ENCODE measurements around the gene BCL2.

The BCL2 gene

DNA sequence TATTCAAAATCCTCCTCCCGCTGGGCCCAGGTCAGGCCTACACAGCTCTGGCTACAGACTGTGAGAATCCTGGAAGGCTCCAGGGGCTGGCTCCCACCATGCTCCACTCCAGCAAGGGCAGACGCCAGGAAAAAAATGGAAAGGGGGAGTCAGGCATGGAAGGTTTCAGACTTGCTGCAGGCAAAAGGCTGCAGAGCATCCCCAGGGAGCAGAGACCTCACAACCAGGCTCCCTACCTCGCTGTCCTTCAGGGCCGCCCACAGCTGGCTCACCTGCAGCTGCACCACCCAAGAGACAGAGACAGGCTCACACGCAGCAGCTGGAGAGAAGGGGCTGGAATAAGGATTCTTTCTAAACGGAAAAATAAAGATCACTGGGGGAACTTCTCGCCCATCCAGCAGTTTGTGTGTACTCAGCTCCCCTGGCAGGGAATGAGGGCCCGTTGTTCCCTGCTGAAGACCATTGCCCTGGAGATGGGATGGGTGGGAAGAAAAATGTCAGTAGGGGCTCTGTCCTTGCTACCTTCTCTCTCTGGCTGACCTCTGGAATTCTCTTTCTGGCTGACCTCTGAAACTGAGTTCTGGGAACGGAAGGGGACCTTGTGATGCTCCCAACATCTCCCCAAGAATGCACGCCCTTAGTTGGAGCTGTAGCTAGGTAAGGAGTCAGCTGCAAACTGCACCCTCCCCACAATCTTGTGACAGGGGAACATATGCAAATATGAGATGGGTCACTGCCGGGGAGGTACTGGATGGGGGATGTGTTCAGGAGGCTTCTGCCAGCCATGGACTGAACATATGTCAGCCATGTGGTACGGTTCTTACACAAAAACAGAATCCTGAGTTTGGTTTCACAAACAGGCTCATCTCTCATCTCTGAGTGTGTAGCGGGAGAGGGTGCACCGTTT is 34.5 kb downstream of the BCL2 start:
- no peak for DNase-seq

DNA sequence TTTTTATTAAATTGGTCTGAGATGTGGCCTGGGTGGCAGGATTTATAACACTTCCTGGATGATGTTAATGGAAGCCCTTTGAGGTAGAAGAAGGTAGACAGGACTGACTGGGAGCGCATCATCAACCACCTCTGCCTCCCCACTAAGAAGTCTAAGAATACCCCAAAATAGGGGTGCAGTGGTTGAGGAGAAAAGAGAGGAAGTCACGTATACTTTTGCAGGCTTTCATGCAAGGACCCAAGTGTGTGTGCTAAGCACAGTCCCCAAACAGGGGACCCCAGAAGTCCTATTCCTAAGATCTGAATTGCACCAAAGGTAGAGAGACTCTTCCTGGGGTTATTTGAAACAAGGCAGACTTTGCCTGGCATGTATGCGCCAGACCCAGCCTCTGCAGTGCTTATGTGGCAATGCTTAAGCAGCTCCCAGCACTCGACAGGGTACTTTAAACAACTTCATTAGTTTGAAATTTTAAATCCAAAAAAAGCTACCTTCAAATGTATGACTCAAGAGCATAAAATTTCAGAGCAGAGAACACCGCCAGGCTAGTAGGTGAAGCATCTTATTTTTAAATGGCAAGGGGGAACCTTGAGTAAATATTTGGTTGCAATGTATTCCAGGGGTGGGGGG is 35.3 kb downstream of the BCL2 start:
- DNase-seq, result no peak

DNA sequence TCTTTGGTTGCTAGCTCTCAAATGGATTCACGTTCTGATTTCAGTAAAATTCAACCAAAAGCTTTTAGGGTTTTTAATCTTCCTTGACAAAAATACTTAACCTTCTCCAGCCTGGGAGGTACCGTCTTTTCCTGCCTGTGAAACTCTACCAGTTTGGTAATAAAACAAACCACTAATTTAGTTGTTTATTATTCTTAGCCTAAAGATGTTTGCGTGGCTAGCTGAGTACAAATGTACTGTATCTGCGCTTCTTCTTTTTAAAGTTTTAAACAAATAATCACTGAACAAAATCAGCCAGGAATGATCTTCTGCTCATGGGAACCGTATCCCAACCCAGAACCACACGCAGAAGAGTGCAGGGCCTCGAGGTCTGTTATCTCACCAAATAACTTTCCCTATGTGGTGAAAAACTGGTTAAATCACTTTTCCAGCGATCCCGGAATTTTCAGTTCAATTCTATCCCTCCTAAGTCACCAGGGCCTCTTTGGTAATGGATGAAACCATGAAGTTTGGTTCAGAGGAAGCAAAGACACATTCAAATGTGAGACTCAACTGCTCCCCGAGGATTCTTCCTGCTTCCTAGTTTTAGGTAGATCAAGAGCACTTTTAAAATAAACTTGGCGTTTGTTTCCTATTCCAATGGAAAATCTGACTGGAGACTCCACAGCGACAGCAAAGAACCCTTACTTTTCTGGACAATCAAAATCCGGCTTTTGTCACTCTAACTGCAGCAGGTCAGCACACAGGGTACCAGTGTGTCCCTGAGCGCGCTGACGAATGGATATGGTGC is 36.1 kb downstream of the BCL2 start:
- no peak for DNase-seq

GRCh38 chr18:63282793-63283192 is 36.8 kb downstream of the BCL2 start:
- no peak for DNase-seq

DNA sequence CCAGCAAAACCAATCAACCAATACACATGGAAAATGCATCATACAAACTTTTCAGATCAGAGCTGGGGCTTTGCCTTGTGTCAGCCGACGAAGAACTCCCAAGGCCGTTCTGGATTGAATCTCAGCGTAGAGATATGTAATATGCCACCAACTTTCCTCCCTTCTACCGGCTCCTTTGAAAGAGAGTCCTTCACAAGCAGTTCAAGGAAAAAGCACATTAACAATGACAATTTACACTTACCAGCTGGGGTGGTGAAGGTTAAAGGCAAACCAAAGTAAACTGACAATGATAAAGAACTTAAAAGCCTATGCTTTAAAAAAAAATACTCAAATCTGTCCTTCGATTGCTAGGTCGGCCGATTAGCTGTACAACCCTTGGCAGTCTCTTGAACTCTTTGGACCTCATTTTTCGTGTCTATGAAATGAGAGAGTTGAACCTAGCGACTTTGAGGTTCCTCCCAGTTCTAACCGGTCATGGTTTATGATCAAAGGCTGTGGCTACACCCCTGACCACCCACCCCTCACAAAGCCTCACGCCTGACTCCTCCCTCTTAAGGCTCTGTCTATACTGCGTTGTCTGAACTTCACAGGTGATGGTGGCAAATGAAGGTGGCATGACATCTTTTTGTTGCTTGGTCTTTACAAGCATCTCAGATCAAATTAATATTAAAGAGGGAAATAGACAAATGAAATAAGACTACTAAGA is 46.2 kb downstream of the BCL2 start:
- no peak for DNase-seq

DNA sequence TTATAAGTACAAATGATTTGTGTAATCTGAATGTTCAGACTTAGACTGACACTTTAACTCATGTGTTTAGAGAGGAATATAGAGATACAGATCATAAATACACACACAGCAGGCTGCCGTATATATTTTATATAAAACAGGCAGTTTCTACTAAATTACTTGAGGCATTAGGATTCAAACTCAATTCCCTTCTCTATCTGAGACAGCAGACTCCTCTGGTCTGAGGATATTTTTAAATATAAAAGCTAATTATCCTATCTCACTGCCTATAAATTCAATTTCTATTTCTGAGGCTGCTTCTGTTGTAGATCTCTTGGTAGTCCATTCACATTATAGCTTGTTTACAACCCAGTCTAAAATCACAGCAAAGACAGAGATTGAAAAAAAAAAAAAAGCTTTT is 46.9 kb downstream of the BCL2 start:
- no peak for DNase-seq

GRCh38 chr18:63271881-63272299 is 47.7 kb downstream of the BCL2 start:
- DNase-seq, result no peak

- no peak for DNase-seq
These were observed 48.4 kb downstream of the BCL2 start for GRCh38 chr18:63271148-63271547.

DNA sequence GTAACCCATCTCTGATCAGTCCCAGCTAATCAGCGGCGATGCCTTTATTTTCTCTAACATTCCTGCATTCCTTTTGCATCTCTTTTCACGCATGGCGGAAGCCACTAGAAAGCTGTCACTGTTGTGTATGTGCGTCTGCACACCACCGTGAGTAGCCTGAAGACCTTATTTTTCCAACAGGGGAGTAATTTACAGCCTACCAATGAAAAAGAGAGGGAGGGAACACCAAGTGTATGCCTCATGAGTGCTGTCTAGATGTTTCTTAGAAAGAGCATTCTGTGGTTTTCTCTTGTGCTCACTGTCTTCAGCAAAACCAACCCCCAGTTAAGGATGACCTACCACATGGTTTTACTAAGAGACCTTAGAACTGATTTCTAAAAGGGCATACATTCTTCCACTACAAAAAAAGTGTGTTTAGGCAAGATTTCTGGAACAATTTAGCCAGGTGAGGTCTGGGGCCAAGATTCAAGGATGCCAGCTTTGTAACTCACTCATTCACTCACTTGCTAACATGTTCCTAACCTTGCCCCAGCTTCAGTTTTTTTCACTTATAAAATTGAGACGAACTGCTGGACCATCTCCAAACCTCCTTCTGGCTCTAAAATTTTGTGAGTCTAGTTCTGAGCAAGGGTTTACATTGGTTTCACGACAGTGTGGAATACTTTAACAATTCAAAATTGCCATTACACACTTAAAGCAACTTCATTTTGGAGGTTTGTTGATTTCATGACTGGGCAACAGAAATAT is 51.4 kb downstream of the BCL2 start:
- DNase-seq, result no peak

DNA sequence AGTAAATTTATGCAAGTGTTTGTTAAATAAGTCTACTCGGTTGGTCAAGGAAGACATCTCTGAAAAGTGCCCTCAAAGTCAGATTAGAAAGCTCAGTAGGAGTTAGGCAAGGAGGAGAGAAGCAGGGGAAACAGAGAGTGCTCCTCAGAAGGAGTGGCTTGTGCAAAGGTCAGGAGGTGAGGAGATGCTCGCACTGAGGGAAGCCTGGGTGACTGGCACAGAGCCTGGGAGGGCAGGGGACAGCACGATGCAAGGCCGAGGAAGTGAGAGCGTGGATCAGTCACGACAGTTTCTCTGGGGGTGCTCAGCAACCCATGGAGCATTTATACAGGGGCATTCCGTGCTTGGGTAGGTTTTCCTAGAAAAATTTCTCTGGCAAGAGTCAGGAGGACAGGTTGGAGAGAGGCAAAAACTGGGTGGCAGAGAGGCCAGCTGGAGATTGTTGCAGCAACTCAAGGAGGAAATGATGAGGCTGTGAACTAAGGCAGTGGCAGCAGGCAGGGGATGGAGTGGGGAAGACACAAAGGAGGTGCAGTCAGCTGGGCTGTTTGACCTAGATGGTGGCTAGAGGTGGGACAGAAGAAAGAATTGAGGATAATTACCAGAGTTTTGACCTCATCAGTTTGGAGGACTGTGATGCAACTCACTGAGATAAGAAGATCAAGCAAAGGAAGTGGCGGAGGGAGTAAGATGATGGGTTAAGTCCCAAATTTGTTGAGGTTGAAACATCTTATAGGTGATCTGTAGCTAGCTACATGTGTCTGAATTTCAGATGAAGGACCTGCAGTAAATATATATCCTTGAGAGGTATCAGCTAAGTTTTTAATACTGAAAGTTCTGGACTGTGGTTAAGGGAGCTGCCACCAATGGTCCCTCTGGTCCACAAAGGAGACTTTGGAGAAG is 52.4 kb downstream of the BCL2 start:
- no peak for DNase-seq

GRCh38 chr18:63265326-63265725 is 54.2 kb downstream of the BCL2 start:
- DNase-seq, result no peak

DNA sequence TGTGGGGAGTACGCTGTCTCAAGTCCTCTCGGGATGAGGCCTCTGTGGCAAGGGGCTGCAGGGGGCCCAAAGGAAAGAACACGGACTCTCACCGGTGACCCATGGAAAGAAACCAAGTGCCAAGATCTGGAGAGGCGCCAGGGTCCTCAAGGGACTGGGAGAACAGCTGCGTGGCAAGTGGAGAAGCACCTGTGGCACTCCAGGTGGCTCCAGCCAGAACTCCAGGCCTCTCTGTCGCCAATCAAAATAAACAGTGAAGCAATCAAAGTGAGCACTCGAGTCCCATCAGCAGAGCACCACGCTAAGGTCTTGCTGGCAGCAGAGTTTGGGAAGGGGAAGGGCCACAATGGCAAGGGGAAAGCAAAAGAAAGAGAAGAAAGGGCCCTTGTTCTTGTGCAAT is 54.7 kb downstream of the BCL2 start:
- no peak for DNase-seq

DNA sequence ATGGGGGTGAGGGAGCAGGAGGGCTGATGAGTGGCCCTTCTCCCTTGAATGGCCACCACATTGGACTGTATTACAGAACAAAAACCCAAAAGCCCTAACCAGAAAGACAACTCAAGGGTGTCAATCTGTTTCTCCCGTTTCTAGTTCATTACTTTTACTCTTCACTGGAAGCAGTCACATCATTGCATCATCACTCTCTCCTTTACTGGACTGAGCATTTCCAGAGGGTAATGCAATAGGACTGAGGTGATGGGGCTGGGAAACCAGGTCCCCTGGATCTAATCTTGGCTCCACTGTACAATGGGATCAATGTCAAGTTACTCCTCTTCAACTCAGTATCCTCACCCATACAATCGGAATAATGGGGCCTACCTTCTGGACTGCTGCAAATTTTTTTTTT is 56.1 kb downstream of the BCL2 start:
- DNase-seq, result no peak

GRCh38 chr18:63262369-63263335 is 56.9 kb downstream of the BCL2 start:
- DNase-seq, result no peak

DNA sequence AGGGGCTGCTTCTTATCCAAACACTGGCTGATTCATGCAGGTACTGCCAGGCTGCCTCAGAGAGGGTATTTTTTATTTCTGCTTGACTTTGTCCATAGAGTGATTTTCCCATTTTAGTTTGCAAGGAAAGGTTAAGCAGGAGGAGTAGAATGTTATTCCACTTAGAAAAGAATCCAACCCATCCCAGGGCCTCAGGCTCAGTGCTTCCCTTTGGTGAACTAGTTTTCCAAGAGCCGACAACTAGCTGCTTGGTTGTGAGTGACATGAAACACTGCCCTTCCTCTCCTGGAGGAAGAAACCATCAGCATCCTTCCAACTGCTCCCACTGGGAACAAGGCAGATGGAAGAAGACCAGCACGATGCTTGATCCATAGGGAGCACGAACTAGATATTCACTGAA is 58.5 kb downstream of the BCL2 start:
- DNase-seq, result no peak

DNA sequence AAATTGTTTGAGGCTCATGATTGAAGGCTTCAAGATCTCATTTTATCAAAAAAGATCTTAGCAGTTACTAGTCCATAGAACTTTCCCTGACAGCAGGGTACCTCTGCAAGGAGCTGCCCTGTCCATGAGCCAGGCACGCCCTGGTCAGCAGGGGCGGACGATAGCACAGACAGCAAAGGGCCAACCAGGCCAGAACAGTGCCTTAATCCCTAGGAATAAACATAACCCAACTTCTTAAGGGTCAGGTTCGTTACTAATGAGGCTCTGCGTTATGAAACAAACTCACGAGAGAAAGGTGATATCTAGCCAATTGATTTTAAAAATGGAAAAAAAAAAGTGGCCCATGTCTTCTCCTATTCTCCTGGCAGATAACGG is 59.2 kb downstream of the BCL2 start:
- DNase-seq, result no peak

- no peak for DNase-seq
These were observed 59.8 kb downstream of the BCL2 start for GRCh38 chr18:63259567-63260379.

- DNase-seq, result no peak
These were observed 60.6 kb downstream of the BCL2 start for GRCh38 chr18:63258749-63259566.

Measured in activated CD4-positive, CD25-positive, alpha-beta regulatory T cell treated with anti-CD3 and anti-CD28 coated beads, Interleukin-2, amount 50 U/mL, for 72 hours (primary cell).